Measurements from ENCODE around the gene TCTN2. TPM values are rescaled to one million over a fixed set of nuclear protein-coding genes. Genes with fewer than 3 reads are reported as not detected.

Gene TCTN2
- total and polyA plus RNA-seq, 2 of the 4 experiments (the other 2 are of a cell fraction) = 8.4 to 13.6 TPM

GRCh38 chr12:123683964-123684363, 13.1 kb downstream of the TCTN2 start:
- Histone ChIP-seq H3K4me2 (ENCODE audit: low read depth, low read length) (no peak overlapping the region), H2BK15ac (ENCODE audit: low read depth, low read length) (no peak overlapping the region), H3K18ac (ENCODE audit: low read depth, low read length) (no peak overlapping the region), H3K4ac (ENCODE audit: low read depth, low read length) (no peak overlapping the region), H4K8ac (ENCODE audit: low read depth in 2 of 2, low read length in 2 of 2) (no peak overlapping the region), H4K5ac (ENCODE audit: low read depth, low read length) (no peak overlapping the region), H3K36me3 (ENCODE audit: control insufficient read depth, insufficient read depth, low read length) (peaks cover 9% of the 10 kb centered on the region), H2BK5ac (ENCODE audit: low read depth, low read length, poor library complexity, severe bottlenecking) (no peak overlapping the region), H3K56ac (ENCODE audit: extremely low read depth, insufficient read depth, low read length) (no peak overlapping the region), H2BK120ac (ENCODE audit: low read depth, low read length) (no peak overlapping the region), H2AK5ac (ENCODE audit: low read depth, low read length) (no peak overlapping the region), H3K79me1 (ENCODE audit: low read depth in 1 of 2, low read length in 2 of 2) (no peaks in the 10 kb centered on the region), H4K91ac (ENCODE audit: insufficient read depth, low read depth, low read length) (no peak overlapping the region), H3K4me1 (ENCODE audit: control insufficient read depth, insufficient read depth, low read length) (no peaks in the 10 kb centered on the region), H3K9me3 (ENCODE audit: control insufficient read depth, insufficient read depth, low read length) (no peaks in the 10 kb centered on the region), H2AFZ (replicated peaks; ENCODE audit: low read length, poor library complexity) (no peak overlapping the region), H3K27me3 (ENCODE audit: control insufficient read depth, insufficient read depth, low read length) (no peaks in the 10 kb centered on the region), H3K4me3 (ENCODE audit: insufficient read depth, low read depth, low read length) (no peak overlapping the region), H3K9ac (ENCODE audit: low read depth, low read length) (no peak overlapping the region), H3K23ac (ENCODE audit: low read depth, low read length) (no peak overlapping the region), H4K20me1 (ENCODE audit: insufficient read depth, low read length) (no peaks in the 10 kb centered on the region), H3K14ac (replicated peaks; ENCODE audit: low read depth, low read length) (no peak overlapping the region), H3K27ac (ENCODE audit: insufficient read depth, low read length) (no peak overlapping the region), H2BK20ac (ENCODE audit: low read depth, low read length) (no peak overlapping the region), H3K9me1 (ENCODE audit: insufficient read depth, low read length) (no peaks in the 10 kb centered on the region), H2AK9ac (replicated peaks; ENCODE audit: low read depth, low read length, poor library complexity) (no peak overlapping the region)
- ChIA-PET POLR2A (ENCODE audit: unreplicated experiment) (no interaction called here), CTCF (interaction anchor here (0.7 kb wide), 1 partner anchor 1346 kb away, joined by 6 read pairs; no protein-coding TSS in a partner anchor)
- in situ Hi-C loops (cut with MboI; ENCODE audit: low sequenced_read_pairs) = no loop called here
- ATAC-seq (ENCODE audit: low read depth) (no peak), DNase-seq (no peak)
- TF ChIP-seq ELK1 (IDR thresholded peaks at IDR 0.05; ENCODE audit: borderline replicate concordance, low read depth, low read length) = no peak
- no peak for TF ChIP-seq FOS (IDR thresholded peaks at IDR 0.05; ENCODE audit: low read depth, low read length)
- TF ChIP-seq RAD21 (IDR thresholded peaks at IDR 0.05; ENCODE audit: low read length) = no peak
- no peak for TF ChIP-seq BHLHE40 (IDR thresholded peaks at IDR 0.05; ENCODE audit: low read depth, low read length)
- TF ChIP-seq CHD1 (IDR thresholded peaks at IDR 0.05; ENCODE audit: low read depth, low read length) = no peak
- no peak for TF ChIP-seq MAZ (IDR thresholded peaks at IDR 0.05; ENCODE audit: borderline replicate concordance, low read depth, low read length)
- no peak for TF ChIP-seq MXI1 (IDR thresholded peaks at IDR 0.05; ENCODE audit: borderline replicate concordance, low read depth, low read length)
- TF ChIP-seq CTCF (conservative IDR thresholded peaks at IDR 0.05; ENCODE audit: low read depth, low read length) = no peak
- TF ChIP-seq NFE2L2 (IDR thresholded peaks at IDR 0.05; ENCODE audit: low read depth, low read length) = no peak
- TF ChIP-seq USF2 (IDR thresholded peaks at IDR 0.05; ENCODE audit: low read depth, low read length) = no peak
- TF ChIP-seq RCOR1 (IDR thresholded peaks at IDR 0.05; ENCODE audit: insufficient replicate concordance, low read length) = no peak
- no CpG with 5 or more reads among the region's 3 CpGs for WGBS, 2 experiments (ENCODE audit: extremely low coverage in 2 of 2, insufficient read length in 1 of 2)
- dilution Hi-C loops (cut with HindIII; ENCODE audit: low sequenced_read_pairs, unreplicated experiment) = no loop called here
- intact Hi-C loops (cut with micrococcal nuclease) = no loop called here
- BruUV-seq (replicated peaks) = no TSS peak

All from IMR-90 (cell line).